ENCODE measurements around the gene UFL1. TPM values are rescaled to one million over a fixed set of nuclear protein-coding genes. Genes with fewer than 3 reads are reported as not detected.
A peak's percentile ranks its signal among the peaks of the same experiment; 100 is the strongest.
"Not testable (repeated sequence)": the region's sequence is repeated elsewhere in the genome, so short reads cannot be mapped to it uniquely, and the experiment has no call there.

The UFL1 gene
- total and polyA plus RNA-seq, 4 donors: 10.3 to 26.9 (median 22.1) TPM

GRCh38 chr6:96547654-96548053 is 26.0 kb downstream of the UFL1 start:
- 95% methylated on average over 4 of the region's 4 CpGs for WGBS, 2 donors
- DNase-seq (no peak), ATAC-seq (ENCODE audit: low FRiP score) (no peak)
- Histone ChIP-seq H3K27me3 (ENCODE audit: control insufficient read depth in 1 of 2, insufficient read depth in 2 of 2, low read length in 1 of 2) (no peaks in the 10 kb centered on the region), H3K9me3 (ENCODE audit: control insufficient read depth, low read length) (no peaks in the 10 kb centered on the region), H3K4me3 (ENCODE audit: low read length in 2 of 2) (no peak overlapping the region), H3K36me3 (ENCODE audit: control insufficient read depth in 1 of 2, insufficient read depth in 2 of 2, low read length in 1 of 2) (peaks cover 6 to 7% of the 10 kb centered on the region in 2 donors), H3K27ac (ENCODE audit: low read depth in 1 of 2, low read length in 2 of 2) (no peak overlapping the region), H3K4me1 (ENCODE audit: control insufficient read depth in 1 of 2, insufficient read depth in 2 of 2, low read length in 2 of 2) (no peaks in the 10 kb centered on the region)
- intact Hi-C loops (cut with DNase I): loop anchor here in 1 of 2 donors (5.0 kb wide), 1 partner anchor 505 kb away; no protein-coding TSS in a partner anchor

GRCh38 chr6:96554558-96554957 is 33.0 kb downstream of the UFL1 start:
- H3K27me3 ChIP-seq (ENCODE audit: control insufficient read depth in 1 of 2, insufficient read depth in 2 of 2, low read length in 1 of 2): no peaks in the 10 kb centered on the region
- no peak overlapping the region for H3K27ac ChIP-seq (ENCODE audit: low read depth in 1 of 2, low read length in 2 of 2)
- H3K4me3 ChIP-seq (ENCODE audit: low read length in 2 of 2): no peak overlapping the region
- ATAC-seq (ENCODE audit: low FRiP score) (no peak), DNase-seq (no peak)
- H3K4me1 ChIP-seq (ENCODE audit: control insufficient read depth in 1 of 2, insufficient read depth in 2 of 2, low read length in 2 of 2): no peaks in the 10 kb centered on the region
- H3K36me3 ChIP-seq (ENCODE audit: control insufficient read depth in 1 of 2, insufficient read depth in 2 of 2, low read length in 1 of 2): peaks cover 7 to 8% of the 10 kb centered on the region in 2 donors
- H3K9me3 ChIP-seq (ENCODE audit: control insufficient read depth, low read length): no peaks in the 10 kb centered on the region
- intact Hi-C loops (cut with DNase I): no loop called here
- WGBS, 2 donors: 93% methylated on average over 4 of the region's 4 CpGs

- not testable (repeated sequence) for ATAC-seq (ENCODE audit: low FRiP score); H3K9me3 ChIP-seq (ENCODE audit: control insufficient read depth, low read length); H3K36me3 ChIP-seq (ENCODE audit: control insufficient read depth in 1 of 2, insufficient read depth in 2 of 2, low read length in 1 of 2); H3K4me3 ChIP-seq (ENCODE audit: low read length in 2 of 2); H3K27ac ChIP-seq (ENCODE audit: low read depth in 1 of 2, low read length in 2 of 2); H3K27me3 ChIP-seq (ENCODE audit: control insufficient read depth in 1 of 2, insufficient read depth in 2 of 2, low read length in 1 of 2); H3K4me1 ChIP-seq (ENCODE audit: control insufficient read depth in 1 of 2, insufficient read depth in 2 of 2, low read length in 2 of 2); DNase-seq
- WGBS, 2 donors: 96 to 99% methylated on average over 2 of the region's 2 CpGs
- intact Hi-C loops (cut with DNase I): loop anchor here (5.0 to 10.0 kb wide), 2 partner anchors 43 to 55 kb away; no protein-coding TSS in a partner anchor
These were observed 38.1 kb downstream of the UFL1 start for GRCh38 chr6:96559740-96560139.

GRCh38 chr6:96562886-96563285 is 41.3 kb downstream of the UFL1 start, which contains the start of gene FHL5:
FHL5 (plus strand) TSS chr6:96563128; CDS start chr6:96603614, 40,486 bp downstream.
- Histone ChIP-seq H3K4me1 (ENCODE audit: control insufficient read depth in 1 of 2, insufficient read depth in 2 of 2, low read length in 2 of 2) (no peaks in the 10 kb centered on the region), H3K27ac (ENCODE audit: low read depth in 1 of 2, low read length in 2 of 2) (peak within 1 kb of the TSS in 1 of 2 donors; percentile 28), H3K36me3 (ENCODE audit: control insufficient read depth in 1 of 2, insufficient read depth in 2 of 2, low read length in 1 of 2) (no peaks in the 10 kb centered on the region), H3K27me3 (ENCODE audit: control insufficient read depth in 1 of 2, insufficient read depth in 2 of 2, low read length in 1 of 2) (no peaks in the 10 kb centered on the region), H3K4me3 (ENCODE audit: low read length in 2 of 2) (peak within 1 kb of the TSS; percentile 59 to 95), H3K9me3 (ENCODE audit: control insufficient read depth, low read length) (no peaks in the 10 kb centered on the region)
- DNase-seq: no peak
- intact Hi-C loops (cut with DNase I): loop anchor here (5.0 to 10.0 kb wide), 2 partner anchors 39 to 52 kb away; no protein-coding TSS in a partner anchor
- 3 to 4% methylated on average over 3 of the region's 3 CpGs for WGBS, 2 donors
- ATAC-seq (ENCODE audit: low FRiP score): peak; percentile 65

GRCh38 chr6:96563853-96564252 is 42.2 kb downstream of the UFL1 start:
- Histone ChIP-seq H3K9me3 (ENCODE audit: control insufficient read depth, low read length) (no peaks in the 10 kb centered on the region), H3K27me3 (ENCODE audit: control insufficient read depth in 1 of 2, insufficient read depth in 2 of 2, low read length in 1 of 2) (no peaks in the 10 kb centered on the region), H3K27ac (ENCODE audit: low read depth in 1 of 2, low read length in 2 of 2) (no peak overlapping the region), H3K36me3 (ENCODE audit: control insufficient read depth in 1 of 2, insufficient read depth in 2 of 2, low read length in 1 of 2) (no peaks in the 10 kb centered on the region), H3K4me3 (ENCODE audit: low read length in 2 of 2) (peak overlapping the region; percentile 59 to 95), H3K4me1 (ENCODE audit: control insufficient read depth in 1 of 2, insufficient read depth in 2 of 2, low read length in 2 of 2) (no peaks in the 10 kb centered on the region)
- DNase-seq (no peak), ATAC-seq (ENCODE audit: low FRiP score) (no peak)
- intact Hi-C loops (cut with DNase I): loop anchor here (1.0 to 10.0 kb wide), 3 partner anchors 38 to 57 kb away; no protein-coding TSS in a partner anchor

GRCh38 chr6:96570053-96570452 is 48.4 kb downstream of the UFL1 start:
- no peak overlapping the region for H3K4me3 ChIP-seq (ENCODE audit: low read length in 2 of 2)
- ATAC-seq (ENCODE audit: low FRiP score) (no peak), DNase-seq (no peak)
- H3K9me3 ChIP-seq (ENCODE audit: control insufficient read depth, low read length): no peaks in the 10 kb centered on the region
- intact Hi-C loops (cut with DNase I): no loop called here
- H3K36me3 ChIP-seq (ENCODE audit: control insufficient read depth in 1 of 2, insufficient read depth in 2 of 2, low read length in 1 of 2): no peaks in the 10 kb centered on the region
- WGBS, 2 donors: 78 to 92% methylated on average over 2 of the region's 2 CpGs
- H3K27me3 ChIP-seq (ENCODE audit: control insufficient read depth in 1 of 2, insufficient read depth in 2 of 2, low read length in 1 of 2): no peaks in the 10 kb centered on the region
- H3K4me1 ChIP-seq (ENCODE audit: control insufficient read depth in 1 of 2, insufficient read depth in 2 of 2, low read length in 2 of 2): no peaks in the 10 kb centered on the region
- no peak overlapping the region for H3K27ac ChIP-seq (ENCODE audit: low read depth in 1 of 2, low read length in 2 of 2)

GRCh38 chr6:96571551-96571950 is 49.9 kb downstream of the UFL1 start:
- DNase-seq (no peak), ATAC-seq (ENCODE audit: low FRiP score) (no peak)
- no peaks in the 10 kb centered on the region for H3K27me3 ChIP-seq (ENCODE audit: control insufficient read depth in 1 of 2, insufficient read depth in 2 of 2, low read length in 1 of 2)
- no peaks in the 10 kb centered on the region for H3K4me1 ChIP-seq (ENCODE audit: control insufficient read depth in 1 of 2, insufficient read depth in 2 of 2, low read length in 2 of 2)
- intact Hi-C loops (cut with DNase I): no loop called here
- H3K9me3 ChIP-seq (ENCODE audit: control insufficient read depth, low read length): no peaks in the 10 kb centered on the region
- H3K27ac ChIP-seq (ENCODE audit: low read depth in 1 of 2, low read length in 2 of 2): no peak overlapping the region
- no peaks in the 10 kb centered on the region for H3K36me3 ChIP-seq (ENCODE audit: control insufficient read depth in 1 of 2, insufficient read depth in 2 of 2, low read length in 1 of 2)
- no peak overlapping the region for H3K4me3 ChIP-seq (ENCODE audit: low read length in 2 of 2)

- Histone ChIP-seq H3K4me1 (ENCODE audit: control insufficient read depth in 1 of 2, insufficient read depth in 2 of 2, low read length in 2 of 2) (peaks cover 0 to 1% of the 10 kb centered on the region in 2 donors), H3K9me3 (ENCODE audit: control insufficient read depth, low read length) (no peaks in the 10 kb centered on the region), H3K4me3 (ENCODE audit: low read length in 2 of 2) (no peak overlapping the region), H3K27ac (ENCODE audit: low read depth in 1 of 2, low read length in 2 of 2) (peak overlapping the region; percentile 17 to 33), H3K36me3 (ENCODE audit: control insufficient read depth in 1 of 2, insufficient read depth in 2 of 2, low read length in 1 of 2) (no peaks in the 10 kb centered on the region), H3K27me3 (ENCODE audit: control insufficient read depth in 1 of 2, insufficient read depth in 2 of 2, low read length in 1 of 2) (no peaks in the 10 kb centered on the region)
- peak; percentile 51 for ATAC-seq (ENCODE audit: low FRiP score)
- WGBS, 2 donors: 53 to 54% methylated on average over 3 of the region's 3 CpGs
- intact Hi-C loops (cut with DNase I): no loop called here
- DNase-seq: no peak
These were observed 53.8 kb downstream of the UFL1 start for GRCh38 chr6:96575359-96575758.

- intact Hi-C loops (cut with DNase I): no loop called here
- Histone ChIP-seq H3K9me3 (ENCODE audit: control insufficient read depth, low read length) (no peaks in the 10 kb centered on the region), H3K27ac (ENCODE audit: low read depth in 1 of 2, low read length in 2 of 2) (peak overlapping the region in 1 of 2 donors; percentile 71), H3K4me3 (ENCODE audit: low read length in 2 of 2) (no peak overlapping the region), H3K36me3 (ENCODE audit: control insufficient read depth in 1 of 2, insufficient read depth in 2 of 2, low read length in 1 of 2) (no peaks in the 10 kb centered on the region), H3K27me3 (ENCODE audit: control insufficient read depth in 1 of 2, insufficient read depth in 2 of 2, low read length in 1 of 2) (no peaks in the 10 kb centered on the region), H3K4me1 (ENCODE audit: control insufficient read depth in 1 of 2, insufficient read depth in 2 of 2, low read length in 2 of 2) (peaks cover 0 to 1% of the 10 kb centered on the region in 2 donors)
- 66 to 69% methylated on average over 4 of the region's 4 CpGs for WGBS, 2 donors
- no peak for DNase-seq
- no peak for ATAC-seq (ENCODE audit: low FRiP score)
These were observed 54.6 kb downstream of the UFL1 start for GRCh38 chr6:96576221-96576620.

Data from aorta (tissue), 5 donors.